BJ (cell line): ENCODE results near the gene SOX12. TPM values are rescaled to one million over a fixed set of nuclear protein-coding genes. Genes with fewer than 3 reads are reported as not detected.

Experiments
- CTCF ChIA-PET: fragments of 350-600 bp; formaldehyde crosslinking; extraction: SDS; loops from one replicate; lab custom pipeline; 2021; ENCODE audit warnings: antibody characterized with exemption, inconsistent platforms; lab: Yijun Ruan, JAX
- POLR2A ChIA-PET: fragments of 300-600 bp; sonication (Branson Sonifier 250); formaldehyde crosslinking; extraction: SDS; loops from one replicate; lab custom pipeline; 2021; ENCODE audit warnings: antibody characterized with exemption; lab: Charles Lee
- DNase-seq: peaks from one replicate; pipeline ENCODE4 v3.0.0-alpha.2; 2011; ENCODE audit warnings: low read depth
- H3K27me3 ChIP-seq: 2 replicates; pipeline ENCODE4 v1.6.0; 2011; ENCODE audit warnings: low read length; ENCODE audit not compliant: control insufficient read depth, insufficient read depth
- H3K36me3 ChIP-seq: 2 replicates; pipeline ENCODE4 v1.5.1; 2011; ENCODE audit warnings: low read length; ENCODE audit not compliant: control insufficient read depth, insufficient read depth
- H3K4me3 ChIP-seq: 2 replicates; pipeline ENCODE4 v1.5.1; 2011; ENCODE audit warnings: low read depth, mild to moderate bottlenecking, control low read depth, low read length
- CTCF ChIP-seq: IDR thresholded peaks from 2 replicates; pipeline ENCODE4 v1.5.1; 2011; ENCODE audit warnings: low read depth, mild to moderate bottlenecking, control low read depth, inconsistent platforms, low read length, moderate library complexity; ENCODE audit not compliant: insufficient read depth
- polyA plus RNA-seq: library from polyadenylated mRNA; depleted of rRNA; stranded (reverse); fragments of >200 nt; gene quantifications from 2 replicates; pipeline ENCODE4 v1.2.3, GENCODE V29; 2011

SOX12 gene
- polyA plus RNA-seq, 1 experiment: 3.6 TPM

- no peaks in the 10 kb centered on the region for H3K36me3 ChIP-seq
- no peaks in the 10 kb centered on the region for H3K27me3 ChIP-seq
- no peak for DNase-seq
- ChIA-PET CTCF (interaction anchor here (1.0 to 1.6 kb wide), 2 partner anchors 29 to 36 kb away, joined by 3 to 5 read pairs; no protein-coding TSS in a partner anchor), POLR2A (no interaction called here)
- TF ChIP-seq CTCF: no peak
- H3K4me3 ChIP-seq: no peak overlapping the region
These were observed 23.2 kb upstream of the SOX12 start for GRCh38 chr20:301886-302848.

GRCh38 chr20:305745-306144 lies 19.6 kb upstream of the SOX12 start:
- Histone ChIP-seq H3K27me3 (no peaks in the 10 kb centered on the region), H3K4me3 (no peak overlapping the region), H3K36me3 (no peaks in the 10 kb centered on the region)
- TF ChIP-seq CTCF: no peak
- CTCF ChIA-PET: no interaction called here
- POLR2A ChIA-PET: no interaction called here
- DNase-seq: no peak

GRCh38 chr20:308427-309038 lies 16.8 kb upstream of the SOX12 start:
- no peak overlapping the region for H3K4me3 ChIP-seq
- H3K27me3 ChIP-seq: no peaks in the 10 kb centered on the region
- CTCF ChIA-PET: interaction anchor here (0.9 to 1.4 kb wide), 2 partner anchors 23 to 42 kb away, joined by 4 to 5 read pairs; no protein-coding TSS in a partner anchor
- no peak for TF ChIP-seq CTCF
- POLR2A ChIA-PET: no interaction called here
- no peaks in the 10 kb centered on the region for H3K36me3 ChIP-seq
- DNase-seq: no peak

GRCh38 chr20:309306-309840 lies 16.0 kb upstream of the SOX12 start:
- ChIA-PET CTCF (interaction anchor here (0.8 to 1.4 kb wide), 4 partner anchors 8 to 43 kb away, joined by 3 to 5 read pairs (median 4); no protein-coding TSS in a partner anchor), POLR2A (no interaction called here)
- H3K4me3 ChIP-seq: peak overlapping the region; percentile 42
- H3K27me3 ChIP-seq: no peaks in the 10 kb centered on the region
- TF ChIP-seq CTCF: no peak
- DNase-seq: no peak
- no peaks in the 10 kb centered on the region for H3K36me3 ChIP-seq
